Subcutaneous abdominal adipose tissue (tissue), 5 donors: ENCODE measurements around the gene DCC.

Experiments
- H3K27ac ChIP-seq: one replicate; pipeline ENCODE4 v1.7.0; 2013; ENCODE audit warnings: low read depth, mild to moderate bottlenecking, inconsistent platforms, low read length, moderate library complexity
- H3K27me3 ChIP-seq, 5 donors: one replicate each; pipeline ENCODE4 v1.7.0; 2013; ENCODE audit warnings: low read length in 5 of 5, inconsistent platforms in 1 of 5; ENCODE audit not compliant: control insufficient read depth in 5 of 5, insufficient read depth in 4 of 5
- H3K36me3 ChIP-seq, 5 donors: one replicate each; pipeline ENCODE4 v1.7.0; 2013; ENCODE audit warnings: low read length in 5 of 5; ENCODE audit not compliant: control insufficient read depth in 5 of 5, insufficient read depth in 5 of 5
- H3K4me1 ChIP-seq, 5 donors: one replicate each; pipeline ENCODE4 v1.7.0; 2013; ENCODE audit warnings: low read length in 5 of 5, mild to moderate bottlenecking in 3 of 5, moderate library complexity in 1 of 5; ENCODE audit not compliant: control insufficient read depth in 5 of 5, insufficient read depth in 5 of 5
- H3K4me3 ChIP-seq, 5 donors: one replicate each; pipeline ENCODE4 v1.7.0; 2013; ENCODE audit warnings: low read length in 5 of 5, low read depth in 1 of 5
- H3K9ac ChIP-seq, 5 donors: one replicate each; pipeline ENCODE4 v1.7.0; 2013; ENCODE audit warnings: low read length in 5 of 5, mild to moderate bottlenecking in 4 of 5, moderate library complexity in 3 of 5
- H3K9me3 ChIP-seq, 5 donors: one replicate each; pipeline ENCODE4 v1.7.0; 2013; ENCODE audit warnings: low read length in 5 of 5; ENCODE audit not compliant: control insufficient read depth in 5 of 5
- donor health status: healthy.
- donor health status: healthy.
- donor health status: healthy.
- donor health status: healthy.
- donor health status: healthy.

DCC gene, protein sequence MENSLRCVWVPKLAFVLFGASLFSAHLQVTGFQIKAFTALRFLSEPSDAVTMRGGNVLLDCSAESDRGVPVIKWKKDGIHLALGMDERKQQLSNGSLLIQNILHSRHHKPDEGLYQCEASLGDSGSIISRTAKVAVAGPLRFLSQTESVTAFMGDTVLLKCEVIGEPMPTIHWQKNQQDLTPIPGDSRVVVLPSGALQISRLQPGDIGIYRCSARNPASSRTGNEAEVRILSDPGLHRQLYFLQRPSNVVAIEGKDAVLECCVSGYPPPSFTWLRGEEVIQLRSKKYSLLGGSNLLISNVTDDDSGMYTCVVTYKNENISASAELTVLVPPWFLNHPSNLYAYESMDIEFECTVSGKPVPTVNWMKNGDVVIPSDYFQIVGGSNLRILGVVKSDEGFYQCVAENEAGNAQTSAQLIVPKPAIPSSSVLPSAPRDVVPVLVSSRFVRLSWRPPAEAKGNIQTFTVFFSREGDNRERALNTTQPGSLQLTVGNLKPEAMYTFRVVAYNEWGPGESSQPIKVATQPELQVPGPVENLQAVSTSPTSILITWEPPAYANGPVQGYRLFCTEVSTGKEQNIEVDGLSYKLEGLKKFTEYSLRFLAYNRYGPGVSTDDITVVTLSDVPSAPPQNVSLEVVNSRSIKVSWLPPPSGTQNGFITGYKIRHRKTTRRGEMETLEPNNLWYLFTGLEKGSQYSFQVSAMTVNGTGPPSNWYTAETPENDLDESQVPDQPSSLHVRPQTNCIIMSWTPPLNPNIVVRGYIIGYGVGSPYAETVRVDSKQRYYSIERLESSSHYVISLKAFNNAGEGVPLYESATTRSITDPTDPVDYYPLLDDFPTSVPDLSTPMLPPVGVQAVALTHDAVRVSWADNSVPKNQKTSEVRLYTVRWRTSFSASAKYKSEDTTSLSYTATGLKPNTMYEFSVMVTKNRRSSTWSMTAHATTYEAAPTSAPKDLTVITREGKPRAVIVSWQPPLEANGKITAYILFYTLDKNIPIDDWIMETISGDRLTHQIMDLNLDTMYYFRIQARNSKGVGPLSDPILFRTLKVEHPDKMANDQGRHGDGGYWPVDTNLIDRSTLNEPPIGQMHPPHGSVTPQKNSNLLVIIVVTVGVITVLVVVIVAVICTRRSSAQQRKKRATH (N-terminal part only)

DNA sequence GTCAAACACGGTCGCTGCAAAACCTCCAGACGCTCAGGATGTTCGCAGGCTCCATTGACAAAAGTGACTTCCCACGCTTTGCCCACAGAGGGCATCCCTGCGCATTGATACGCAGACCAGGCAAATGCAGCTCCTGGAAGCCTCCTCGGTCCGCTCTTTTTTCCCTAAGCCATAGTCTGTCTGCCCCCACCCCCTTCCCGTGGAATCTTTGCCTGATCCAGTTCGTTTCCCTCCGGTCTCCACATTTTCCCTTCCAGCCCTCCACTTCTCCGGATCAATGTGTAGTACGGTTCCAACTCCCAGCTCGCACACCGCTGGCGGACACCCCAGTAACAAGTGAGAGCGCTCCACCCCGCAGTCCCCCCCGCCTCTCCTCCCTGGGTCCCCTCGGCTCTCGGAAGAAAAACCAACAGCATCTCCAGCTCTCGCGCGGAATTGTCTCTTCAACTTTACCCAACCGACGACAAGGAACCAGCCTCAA lies at the start of gene DCC:
Gene DCC, plus strand, starts transcription at position 307 of the 481 bp plus-strand sequence. CDS start 591 bp downstream, outside the sequence.
- H3K9ac ChIP-seq, result no peak within 1 kb of the TSS
- peak within 1 kb of the TSS; percentile 12 to 61 (median 47) for H3K4me3 ChIP-seq
- H3K27me3 ChIP-seq, result peaks cover 25 to 49% (median 39%) of the 10 kb centered on the region in 5 donors

DNA sequence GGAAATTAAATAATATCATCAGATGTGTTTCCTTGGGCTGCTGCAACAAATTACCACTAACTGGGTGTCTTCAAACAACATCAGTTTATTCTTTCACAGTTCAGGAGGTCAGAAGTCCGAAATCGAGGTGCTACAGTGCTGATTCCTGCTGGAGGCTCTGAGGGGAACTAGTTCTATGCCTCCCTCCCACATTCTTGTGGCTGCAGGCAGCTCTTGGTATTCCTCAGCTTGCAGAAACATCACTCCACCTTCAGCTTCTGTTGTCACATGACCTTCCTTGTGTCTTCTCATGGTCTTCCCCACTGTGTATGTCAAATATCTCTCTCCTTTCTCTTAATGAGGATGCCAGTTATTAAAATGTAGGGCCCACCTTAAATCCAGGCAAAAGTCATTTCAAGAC lies 29.3 kb upstream of the DCC start:
- Histone ChIP-seq H3K4me3 (no peak overlapping the region), H3K27ac (no peak overlapping the region), H3K27me3 (no peaks in the 10 kb centered on the region)

More for the DNA sequence above, at the start of gene DCC:
- H3K4me1 ChIP-seq, result peaks cover 0 to 24% (median 6%) of the 10 kb centered on the region in 5 donors
- no peaks in the 10 kb centered on the region for H3K36me3 ChIP-seq
- H3K27ac ChIP-seq, result no peak within 1 kb of the TSS
- H3K9me3 ChIP-seq, result peaks cover 0 to 4% (median 0%) of the 10 kb centered on the region in 5 donors

DNA sequence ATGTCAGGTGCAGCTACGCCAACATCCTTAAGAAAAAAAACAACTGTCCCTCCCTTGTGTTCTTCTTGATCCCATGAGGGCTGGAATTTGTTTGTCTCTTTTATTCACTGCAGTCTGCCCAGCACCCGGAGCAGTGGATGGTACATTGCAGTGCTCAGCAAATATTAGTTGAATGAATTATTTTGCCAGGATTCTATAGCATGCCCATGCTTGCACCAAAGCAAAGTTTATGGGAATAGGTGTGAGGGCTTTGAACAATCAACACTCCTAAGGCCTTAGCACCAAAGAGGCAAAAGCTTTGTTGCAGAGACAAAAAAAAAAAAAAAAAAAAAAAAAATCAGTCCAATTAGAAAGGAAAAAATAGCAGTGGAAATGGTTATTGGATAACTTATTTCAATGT lies 28.7 kb upstream of the DCC start:
- no peaks in the 10 kb centered on the region for H3K27me3 ChIP-seq
- peaks cover 0 to 4% (median 0%) of the 10 kb centered on the region in 5 donors for H3K9me3 ChIP-seq
- H3K9ac ChIP-seq, result no peak overlapping the region
- H3K4me1 ChIP-seq, result no peaks in the 10 kb centered on the region
- H3K4me3 ChIP-seq, result no peak overlapping the region
- H3K27ac ChIP-seq, result no peak overlapping the region
- no peaks in the 10 kb centered on the region for H3K36me3 ChIP-seq

More for the DNA sequence above, 29.3 kb upstream of the DCC start:
- H3K9me3 ChIP-seq, result peaks cover 0 to 3% (median 0%) of the 10 kb centered on the region in 5 donors
- no peaks in the 10 kb centered on the region for H3K4me1 ChIP-seq
- H3K36me3 ChIP-seq, result no peaks in the 10 kb centered on the region
- no peak overlapping the region for H3K9ac ChIP-seq

DNA sequence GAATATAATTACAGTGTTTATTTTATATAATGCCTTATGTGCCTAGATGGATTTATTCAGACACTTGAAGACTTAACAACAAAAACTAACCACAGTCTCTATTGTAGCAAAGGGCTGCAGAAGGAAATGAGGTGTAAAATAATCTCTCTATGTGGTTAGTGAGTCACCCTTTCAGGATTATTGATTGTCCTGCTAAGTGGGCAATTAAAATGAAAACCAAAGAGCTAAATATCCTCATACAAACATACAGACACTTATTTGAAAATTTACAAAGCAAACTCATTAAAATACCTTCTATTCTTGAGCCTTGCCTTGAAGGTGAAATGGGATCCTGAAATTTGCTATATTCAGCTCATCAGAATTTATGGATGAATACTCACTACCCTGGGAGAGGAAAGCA lies 27.7 kb upstream of the DCC start:
- Histone ChIP-seq H3K36me3 (no peaks in the 10 kb centered on the region), H3K9me3 (peaks cover 0 to 4% (median 0%) of the 10 kb centered on the region in 5 donors), H3K4me1 (no peaks in the 10 kb centered on the region), H3K9ac (no peak overlapping the region), H3K27me3 (no peaks in the 10 kb centered on the region), H3K27ac (no peak overlapping the region), H3K4me3 (no peak overlapping the region)

DNA sequence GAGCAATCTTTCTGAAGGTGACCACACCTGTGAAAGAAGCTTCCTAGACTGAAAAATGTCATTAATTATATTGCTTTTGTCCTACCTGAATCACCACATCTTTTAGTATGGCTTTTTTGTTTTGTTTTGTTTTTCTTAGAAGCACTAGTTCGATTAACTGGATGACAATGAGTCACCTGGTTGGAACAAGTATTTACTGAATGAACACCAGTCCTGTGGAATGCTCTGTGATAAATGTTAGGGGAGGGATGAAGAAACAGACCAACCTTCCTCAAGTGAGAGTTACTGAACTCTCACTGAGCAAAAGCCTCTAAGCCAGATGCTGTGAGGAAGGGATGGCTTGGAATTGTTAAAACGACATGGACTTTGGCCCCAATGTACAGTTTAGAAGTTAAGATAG lies 26.8 kb upstream of the DCC start:
- H3K9ac ChIP-seq, result no peak overlapping the region
- H3K27ac ChIP-seq, result no peak overlapping the region
- H3K9me3 ChIP-seq, result peaks cover 0 to 4% (median 0%) of the 10 kb centered on the region in 5 donors
- no peaks in the 10 kb centered on the region for H3K4me1 ChIP-seq
- H3K27me3 ChIP-seq, result no peaks in the 10 kb centered on the region
- H3K4me3 ChIP-seq, result no peak overlapping the region
- H3K36me3 ChIP-seq, result no peaks in the 10 kb centered on the region

DNA sequence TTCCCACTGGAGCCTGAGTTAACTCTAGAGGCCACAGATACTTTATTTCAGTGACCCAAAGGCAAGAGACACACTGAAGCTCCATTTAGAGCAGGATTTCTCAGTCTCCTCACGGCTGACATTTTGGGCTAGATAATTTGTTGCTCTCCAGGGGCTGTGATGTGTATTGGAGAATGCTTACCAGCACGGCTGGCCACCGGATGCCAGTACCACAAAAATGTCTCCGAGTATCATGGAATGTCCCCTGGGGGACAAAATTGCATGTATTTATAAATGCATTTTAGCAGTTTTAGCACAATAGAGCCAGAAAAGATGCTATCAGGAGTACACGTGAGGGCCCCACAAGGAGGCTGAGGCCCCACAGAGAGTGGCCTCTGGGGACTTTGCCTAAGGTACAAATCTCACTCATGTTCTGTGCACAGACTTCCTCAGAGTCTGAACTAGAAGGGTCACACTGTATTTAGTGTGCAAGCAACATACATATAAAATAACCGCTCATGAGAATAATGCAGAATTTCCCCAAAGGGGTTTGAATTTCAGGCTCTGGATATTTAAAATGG lies 20.5 kb upstream of the DCC start:
- H3K4me3 ChIP-seq, result no peak overlapping the region
- peaks cover 0 to 4% (median 0%) of the 10 kb centered on the region in 5 donors for H3K9me3 ChIP-seq
- no peak overlapping the region for H3K9ac ChIP-seq
- no peaks in the 10 kb centered on the region for H3K4me1 ChIP-seq
- no peaks in the 10 kb centered on the region for H3K27me3 ChIP-seq
- H3K36me3 ChIP-seq, result no peaks in the 10 kb centered on the region
- H3K27ac ChIP-seq, result no peak overlapping the region

DNA sequence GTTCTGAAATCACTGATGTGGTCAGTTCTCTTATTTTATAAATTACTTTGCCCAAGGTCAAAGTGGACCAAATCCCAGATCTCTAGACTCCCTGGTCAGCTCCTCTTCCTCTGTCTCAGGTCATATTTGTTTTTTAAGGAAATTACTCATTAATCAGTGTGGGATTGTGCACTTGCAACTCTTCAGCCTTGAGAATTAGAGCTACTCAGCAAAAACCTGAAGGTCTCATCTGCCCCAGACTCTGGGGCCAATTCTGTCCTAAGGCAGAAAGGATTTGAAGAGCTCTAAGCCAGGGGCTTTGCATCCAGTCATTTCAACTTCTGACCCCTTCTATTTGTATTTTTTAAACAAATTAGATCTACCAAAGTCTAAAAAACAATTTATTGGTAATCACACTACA lies 17.7 kb upstream of the DCC start:
- Histone ChIP-seq H3K4me1 (no peaks in the 10 kb centered on the region), H3K9me3 (no peaks in the 10 kb centered on the region), H3K9ac (no peak overlapping the region), H3K27ac (no peak overlapping the region), H3K4me3 (no peak overlapping the region), H3K36me3 (no peaks in the 10 kb centered on the region), H3K27me3 (no peaks in the 10 kb centered on the region)

DNA sequence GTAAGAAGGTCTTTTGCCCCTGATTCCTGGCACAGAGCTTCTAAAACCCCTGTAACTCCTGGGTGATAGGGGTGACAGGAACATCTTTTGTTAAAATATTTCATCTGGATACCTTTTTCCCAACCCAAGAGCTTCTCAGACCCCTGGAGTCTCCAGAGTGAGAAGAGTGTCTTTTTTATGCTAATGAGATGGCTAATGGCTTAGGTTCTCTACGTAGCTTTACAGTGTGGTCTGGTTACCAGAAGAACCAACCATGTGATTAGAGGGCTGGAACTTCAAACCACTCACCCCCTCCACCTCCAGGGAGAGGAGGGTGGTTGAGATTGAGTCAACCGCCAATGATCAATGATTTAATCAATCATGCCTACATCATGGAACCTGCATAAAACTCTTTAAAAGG lies 16.2 kb upstream of the DCC start:
- H3K27me3 ChIP-seq, result no peaks in the 10 kb centered on the region
- H3K36me3 ChIP-seq, result no peaks in the 10 kb centered on the region
- no peak overlapping the region for H3K9ac ChIP-seq
- no peaks in the 10 kb centered on the region for H3K4me1 ChIP-seq
- no peak overlapping the region for H3K4me3 ChIP-seq
- no peak overlapping the region for H3K27ac ChIP-seq
- H3K9me3 ChIP-seq, result no peaks in the 10 kb centered on the region

DNA sequence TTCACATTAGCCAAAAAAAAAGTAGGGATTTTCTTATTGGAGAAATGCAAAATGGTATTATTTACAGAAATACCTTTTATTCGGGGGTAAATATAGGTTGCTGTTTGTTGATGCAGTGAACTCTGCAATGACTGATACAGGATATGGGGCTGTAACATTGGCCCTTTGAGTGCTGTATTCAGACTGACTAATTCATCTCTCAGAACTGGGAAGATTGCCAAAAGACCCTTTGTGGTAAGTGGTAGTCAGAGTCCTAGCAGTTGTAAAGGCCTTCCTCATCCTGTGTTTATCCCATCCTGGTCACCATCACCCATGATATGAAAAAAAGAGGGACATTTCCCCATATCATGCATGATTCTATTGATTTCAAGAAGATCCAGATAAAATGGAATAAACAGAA lies 14.0 kb upstream of the DCC start:
- Histone ChIP-seq H3K36me3 (no peaks in the 10 kb centered on the region), H3K9me3 (no peaks in the 10 kb centered on the region), H3K9ac (no peak overlapping the region), H3K4me3 (no peak overlapping the region), H3K27me3 (no peaks in the 10 kb centered on the region), H3K4me1 (no peaks in the 10 kb centered on the region), H3K27ac (no peak overlapping the region)
